NB4 (cell line): ENCODE results near the gene GPR107.

Source experiments
- DNase-seq: peaks from one replicate; pipeline ENCODE4 v3.0.0; 2010; ENCODE audit warnings: low read depth
- H3K4me3 ChIP-seq: one replicate; pipeline ENCODE4 v1.5.1; 2011; ENCODE audit warnings: mild to moderate bottlenecking, low read depth, low read length, moderate library complexity
- CTCF ChIP-seq: IDR thresholded peaks from one replicate; pipeline ENCODE4 v1.5.1; 2012; ENCODE audit warnings: low read depth, low read length
- MAX ChIP-seq: IDR thresholded peaks from 2 replicates; pipeline ENCODE4 v1.6.1; 2011; ENCODE audit warnings: low read depth, low read length
- MYC ChIP-seq: IDR thresholded peaks from 2 replicates; pipeline ENCODE4 v1.6.1; 2011; ENCODE audit warnings: low read depth, low read length
- POLR2A ChIP-seq: IDR thresholded peaks from 2 replicates; pipeline ENCODE4 v1.6.1; 2011; ENCODE audit warnings: mild to moderate bottlenecking; ENCODE audit not compliant: insufficient read length; ENCODE audit errors: extremely low read depth

GPR107 gene

GRCh38 chr9:130180516-130180915 is 126.8 kb downstream of the GPR107 start:
- no peak for DNase-seq
- no peak overlapping the region for H3K4me3 ChIP-seq
- TF ChIP-seq CTCF = no peak
- TF ChIP-seq POLR2A = no peak
- TF ChIP-seq MAX = no peak
- no peak for TF ChIP-seq MYC

- no peak for DNase-seq
- H3K4me3 ChIP-seq = no peak overlapping the region
- TF ChIP-seq MAX = no peak
- TF ChIP-seq CTCF = no peak
Observed at GRCh38 chr9:130181678-130182380, 128.1 kb downstream of the GPR107 start.

GRCh38 chr9:130182381-130182909 is 128.7 kb downstream of the GPR107 start:
- TF ChIP-seq MAX = no peak
- no peak for TF ChIP-seq MYC
- TF ChIP-seq CTCF = no peak
- TF ChIP-seq POLR2A = no peak
- DNase-seq = no peak
- no peak overlapping the region for H3K4me3 ChIP-seq

- no peak for DNase-seq
- no peak overlapping the region for H3K4me3 ChIP-seq
- TF ChIP-seq CTCF (no peak), POLR2A (no peak)
Observed at GRCh38 chr9:130183133-130183762, 129.5 kb downstream of the GPR107 start.

GRCh38 chr9:130185017-130185416 is 131.3 kb downstream of the GPR107 start:
- H3K4me3 ChIP-seq = no peak overlapping the region
- DNase-seq = no peak
- no peak for TF ChIP-seq MYC

- no peak overlapping the region for H3K4me3 ChIP-seq
- DNase-seq = no peak
- TF ChIP-seq POLR2A (no peak), CTCF (no peak), MAX (no peak), MYC (no peak)
Observed at GRCh38 chr9:130185490-130186031, 131.9 kb downstream of the GPR107 start.
